ENCODE data around the gene PRKCE. TPM values are rescaled to one million over a fixed set of nuclear protein-coding genes. Genes with fewer than 3 reads are reported as not detected.

PRKCE gene
- total RNA-seq, 2 experiments from 2014 or later, result 17.0 to 42.1 TPM

GRCh38 chr2:45612285-45612684, 39.2 kb upstream of the PRKCE start:
- BruUV-seq (replicated peaks), result no TSS peak
- intact Hi-C loops (cut with micrococcal nuclease; ENCODE audit: unreplicated experiment), result no loop called here
- H3K4me1 ChIP-seq (ENCODE audit: insufficient read depth, low read length, poor library complexity, severe bottlenecking), result peaks cover 16% of the 10 kb centered on the region
- H3K4me3 ChIP-seq (ENCODE audit: low read depth, low read length, poor library complexity, severe bottlenecking), result no peak overlapping the region
- no peak overlapping the region for H2AFZ ChIP-seq (ENCODE audit: low read length)
- no peak for DNase-seq (ENCODE audit: low spot score)
- H3K9me3 ChIP-seq (ENCODE audit: low read length), result no peaks in the 10 kb centered on the region
- no peaks in the 10 kb centered on the region for H3K36me3 ChIP-seq (ENCODE audit: insufficient read depth, low read length)
- peaks cover 7% of the 10 kb centered on the region; the same call in 1 of the 2 replicates for H4K20me1 ChIP-seq (ENCODE audit: insufficient read depth, low read length)
- H3K27ac ChIP-seq (ENCODE audit: low read depth, low read length, poor library complexity, severe bottlenecking), result no peak overlapping the region
- H3K4me2 ChIP-seq (ENCODE audit: low read length), result no peak overlapping the region
- no peaks in the 10 kb centered on the region for H3K9me2 ChIP-seq (ENCODE audit: insufficient read depth, low read length)
- H3K79me2 ChIP-seq (ENCODE audit: insufficient read depth, low read depth, low read length), result peaks cover 18% of the 10 kb centered on the region; the same call in 1 of the 2 replicates
- CTCF ChIA-PET (ENCODE audit: unreplicated experiment), result no interaction called here
- POLR2A ChIA-PET, result interaction anchor here (0.9 kb wide), 1 partner anchor 31 kb away, joined by 3 read pairs; no protein-coding TSS in a partner anchor
- TF ChIP-seq CTCF (conservative IDR thresholded peaks at IDR 0.05; ENCODE audit: low read length), result no peak
- no peak for TF ChIP-seq EZH2phosphoT487 (IDR thresholded peaks at IDR 0.05; ENCODE audit: borderline replicate concordance, low read depth, low read length)

- Histone ChIP-seq H3K9me3 (ENCODE audit: low read length) (no peaks in the 10 kb centered on the region), H3K36me3 (ENCODE audit: insufficient read depth, low read length) (no peaks in the 10 kb centered on the region), H3K79me2 (ENCODE audit: insufficient read depth, low read depth, low read length) (peaks cover 14% of the 10 kb centered on the region; the same call in 1 of the 2 replicates), H4K20me1 (ENCODE audit: insufficient read depth, low read length) (peaks cover 7% of the 10 kb centered on the region; the same call in 1 of the 2 replicates), H2AFZ (ENCODE audit: low read length) (no peak overlapping the region), H3K9me2 (ENCODE audit: insufficient read depth, low read length) (no peaks in the 10 kb centered on the region), H3K4me2 (ENCODE audit: low read length) (no peak overlapping the region), H3K4me1 (ENCODE audit: insufficient read depth, low read length, poor library complexity, severe bottlenecking) (peaks cover 15% of the 10 kb centered on the region), H3K27ac (ENCODE audit: low read depth, low read length, poor library complexity, severe bottlenecking) (no peak overlapping the region), H3K4me3 (ENCODE audit: low read depth, low read length, poor library complexity, severe bottlenecking) (no peak overlapping the region)
- POLR2A ChIA-PET, result interaction anchor here (0.7 to 1.0 kb wide), 3 partner anchors 21 to 760 kb away, joined by 3 read pairs; no protein-coding TSS in a partner anchor
- no TSS peak for BruUV-seq (replicated peaks)
- no peak for DNase-seq (ENCODE audit: low spot score)
- TF ChIP-seq CTCF (conservative IDR thresholded peaks at IDR 0.05; ENCODE audit: low read length) (no peak), EZH2phosphoT487 (IDR thresholded peaks at IDR 0.05; ENCODE audit: borderline replicate concordance, low read depth, low read length) (no peak)
- intact Hi-C loops (cut with micrococcal nuclease; ENCODE audit: unreplicated experiment), result no loop called here
- CTCF ChIA-PET (ENCODE audit: unreplicated experiment), result no interaction called here
These were observed 38.7 kb upstream of the PRKCE start for GRCh38 chr2:45612731-45613130.

GRCh38 chr2:45614330-45614729, 37.1 kb upstream of the PRKCE start:
- Histone ChIP-seq H4K20me1 (ENCODE audit: insufficient read depth, low read length) (peaks cover 7% of the 10 kb centered on the region; the same call in 1 of the 2 replicates), H3K9me3 (ENCODE audit: low read length) (no peaks in the 10 kb centered on the region), H2AFZ (ENCODE audit: low read length) (no peak overlapping the region), H3K79me2 (ENCODE audit: insufficient read depth, low read depth, low read length) (peaks cover 10% of the 10 kb centered on the region; the same call in 1 of the 2 replicates), H3K36me3 (ENCODE audit: insufficient read depth, low read length) (no peaks in the 10 kb centered on the region), H3K4me2 (ENCODE audit: low read length) (no peak overlapping the region), H3K4me3 (ENCODE audit: low read depth, low read length, poor library complexity, severe bottlenecking) (no peak overlapping the region), H3K4me1 (ENCODE audit: insufficient read depth, low read length, poor library complexity, severe bottlenecking) (peaks cover 15% of the 10 kb centered on the region), H3K9me2 (ENCODE audit: insufficient read depth, low read length) (no peaks in the 10 kb centered on the region), H3K27ac (ENCODE audit: low read depth, low read length, poor library complexity, severe bottlenecking) (no peak overlapping the region)
- ChIA-PET POLR2A (interaction anchor here (0.5 to 1.2 kb wide), 3 partner anchors 13 to 1204 kb away, joined by 3 to 6 read pairs (median 3); no protein-coding TSS in a partner anchor), CTCF (ENCODE audit: unreplicated experiment) (no interaction called here)
- DNase-seq (ENCODE audit: low spot score), result no peak
- intact Hi-C loops (cut with micrococcal nuclease; ENCODE audit: unreplicated experiment), result no loop called here
- no TSS peak for BruUV-seq (replicated peaks)
- TF ChIP-seq CTCF (conservative IDR thresholded peaks at IDR 0.05; ENCODE audit: low read length) (no peak), EZH2phosphoT487 (IDR thresholded peaks at IDR 0.05; ENCODE audit: borderline replicate concordance, low read depth, low read length) (no peak)

Measured in OCI-LY7 (cell line).